HCT116 (cell line): Measurements from ENCODE around the gene KRI1. TPM values are rescaled to one million over a fixed set of nuclear protein-coding genes. Genes with fewer than 3 reads are reported as not detected.

ENCODE experiments used
- ATAC-seq: fragments of 200-7000 bp; cut with Tn5 transposase; 2 replicates; pipeline ENCODE4 v1.9.1; 2020; ENCODE audit warnings: mild to moderate bottlenecking, moderate library complexity
- BruUV-seq: library from RNA; stranded (reverse); fragments of 400-500 nt; replicated peaks from 2 replicates; lab custom pipeline; 2021; lab: Mats Ljungman, UMichigan
- CTCF ChIA-PET: fragments of 300-600 bp; sonication (Branson Sonifier 250); formaldehyde crosslinking; loops from one replicate; lab custom pipeline; 2021; ENCODE audit warnings: antibody characterized with exemption; lab: Charles Lee
- POLR2A ChIA-PET: fragments of 300-600, 350-600 bp; sonication (Branson Sonifier 250); formaldehyde crosslinking; loops from one replicate; lab custom pipeline; 2021; ENCODE audit warnings: antibody characterized with exemption; lab: Charles Lee
- RAD21 ChIA-PET, 2 experiments: fragments of 300-600 bp; sonication (Branson Sonifier 250); formaldehyde crosslinking; loops; one replicate each; lab custom pipeline; 2023; ENCODE audit warnings: low total read pairs in 2 of 2; ENCODE audit not compliant: uncharacterized antibody in 2 of 2, unreplicated experiment in 2 of 2, low non-redundant PET in 1 of 2; lab: Charles Lee
- DNase-seq: peaks from one replicate; pipeline ENCODE4 v3.0.0-alpha.2; 2010; ENCODE audit warnings: low read depth, low spot score
- H2AFZ ChIP-seq: fragments of 200-600 bp; shearing (Covaris generic), sonication (generic); 2 replicates; pipeline ENCODE4 v1.6.1; 2017; ENCODE audit warnings: low read depth, mixed run types, mixed read lengths, antibody characterized with exemption, low read length; ENCODE audit not compliant: poor library complexity, severe bottlenecking
- H3K27ac ChIP-seq: 2 replicates; pipeline ENCODE4 v1.5.1; 2012; ENCODE audit warnings: low read depth, low read length
- H3K27me3 ChIP-seq: fragments of 200-600 bp; sonication (generic); 2 replicates; pipeline ENCODE4 v1.6.1; 2016; ENCODE audit warnings: mixed run types, low read length, mixed read lengths; ENCODE audit not compliant: insufficient read depth
- H3K36me3 ChIP-seq, 2 experiments: fragments of 200-500 bp in 1 of 2; fragments of 200-600 bp in 1 of 2; sonication (Bioruptor generic) in 1 of 2; sonication (generic) in 1 of 2; 2 replicates each; pipeline versions ENCODE4 v1.5.1 to v1.6.1; 2014 to 2016; ENCODE audit warnings: low read length in 2 of 2, inconsistent platforms in 1 of 2, mixed read lengths in 1 of 2, mixed run types in 1 of 2; ENCODE audit not compliant: insufficient read depth in 2 of 2, control insufficient read depth in 1 of 2
- H3K4me1 ChIP-seq, 2 experiments: fragments of 200-600 bp in 1 of 2; sonication (generic) in 1 of 2; 2 replicates each; pipeline versions ENCODE4 v1.5.1 to v1.6.1; 2012 to 2017; ENCODE audit warnings: low read length in 2 of 2, inconsistent platforms in 1 of 2, mild to moderate bottlenecking in 1 of 2, mixed read lengths in 1 of 2, mixed run types in 1 of 2, moderate library complexity in 1 of 2; ENCODE audit not compliant: insufficient read depth in 2 of 2, control insufficient read depth in 1 of 2
- H3K4me2 ChIP-seq: fragments of 200-600 bp; sonication (generic); 2 replicates; pipeline ENCODE4 v1.6.1; 2017; ENCODE audit warnings: mixed run types, low read length, mixed read lengths
- H3K4me3 ChIP-seq, 2 experiments: fragments of 200-600 bp in 1 of 2; sonication (generic) in 1 of 2; replicated peaks in 1 of 2; 2 replicates each; pipeline ENCODE4 v1.5.1; 2011 to 2016; ENCODE audit warnings: low read length in 2 of 2, control low read depth in 1 of 2, low read depth in 1 of 2, mild to moderate bottlenecking in 1 of 2, mixed read lengths in 1 of 2, mixed run types in 1 of 2
- H3K79me2 ChIP-seq: fragments of 200-600 bp; sonication (generic); 2 replicates; pipeline ENCODE4 v1.6.1; 2017; ENCODE audit warnings: mild to moderate bottlenecking, mixed run types, low read length, moderate library complexity, mixed read lengths; ENCODE audit not compliant: insufficient read depth
- H3K9ac ChIP-seq: fragments of 200-600 bp; sonication (generic); 2 replicates; pipeline ENCODE4 v1.6.1; 2016; ENCODE audit warnings: low read length, mixed read lengths
- H3K9me2 ChIP-seq: fragments of 200-600 bp; sonication (generic), shearing (Covaris generic); 2 replicates; pipeline ENCODE4 v1.6.1; 2017; ENCODE audit warnings: mixed run types, mild to moderate bottlenecking, moderate library complexity; ENCODE audit not compliant: insufficient read depth
- H3K9me3 ChIP-seq, 2 experiments: fragments of 200-500 bp in 1 of 2; fragments of 200-600 bp in 1 of 2; sonication (Bioruptor generic) in 1 of 2; sonication (generic) in 1 of 2; 2 replicates each; pipeline ENCODE4 v1.6.1; 2014 to 2017; ENCODE audit warnings: low read length in 2 of 2, mixed read lengths in 2 of 2, inconsistent platforms in 1 of 2, low read depth in 1 of 2, mild to moderate bottlenecking in 1 of 2, mixed run types in 1 of 2, moderate library complexity in 1 of 2; ENCODE audit not compliant: control insufficient read depth in 1 of 2, insufficient read depth in 1 of 2
- H4K20me1 ChIP-seq: fragments of 200-600 bp; sonication (generic), shearing (Covaris generic); 2 replicates; pipeline ENCODE4 v1.6.1; 2017; ENCODE audit warnings: mixed run types, mild to moderate bottlenecking, moderate library complexity; ENCODE audit not compliant: insufficient read depth
- ATF3 ChIP-seq: IDR thresholded peaks from 2 replicates; pipeline ENCODE4 v1.6.1; 2012
- CEBPB ChIP-seq: IDR thresholded peaks from 2 replicates; pipeline ENCODE4 v1.6.1; 2012; ENCODE audit warnings: low read depth
- CTCF ChIP-seq, 3 experiments: fragments of 200-600 bp in 1 of 3; sonication (generic) in 1 of 3; IDR thresholded peaks in 2 of 3; conservative IDR thresholded peaks in 1 of 3; 2 replicates each; pipeline ENCODE4 v1.5.1; 2012 to 2017; ENCODE audit warnings: low read depth in 2 of 3, low read length in 2 of 3, antibody characterized with exemption in 1 of 3, borderline replicate concordance in 1 of 3, control low read depth in 1 of 3, mild to moderate bottlenecking in 1 of 3, mixed read lengths in 1 of 3, mixed run types in 1 of 3, moderate library complexity in 1 of 3; ENCODE audit not compliant: insufficient read depth in 1 of 3
- ELF1 ChIP-seq: IDR thresholded peaks from 2 replicates; pipeline ENCODE4 v1.6.1; 2012; ENCODE audit warnings: low read depth, borderline replicate concordance
- EZH2 ChIP-seq: fragments of 200-600 bp; sonication (generic); IDR thresholded peaks from 2 replicates; pipeline ENCODE4 v1.6.1; 2017; ENCODE audit warnings: antibody characterized with exemption, mixed run types
- FOSL1 ChIP-seq: IDR thresholded peaks from 2 replicates; pipeline ENCODE4 v1.6.1; 2012; ENCODE audit warnings: low read depth
- MAX ChIP-seq: IDR thresholded peaks from 2 replicates; pipeline ENCODE4 v1.6.1; 2012
- POLR2A ChIP-seq: IDR thresholded peaks from 2 replicates; pipeline ENCODE4 v1.7.0; 2011; ENCODE audit warnings: borderline replicate concordance; ENCODE audit not compliant: insufficient read depth, insufficient read length; ENCODE audit errors: extremely low read depth
- SIN3A ChIP-seq: IDR thresholded peaks from 2 replicates; pipeline ENCODE4 v1.6.1; 2012; ENCODE audit warnings: low read depth
- SP1 ChIP-seq: IDR thresholded peaks from 2 replicates; pipeline ENCODE4 v1.6.1; 2012; ENCODE audit warnings: low read depth
- SRF ChIP-seq: IDR thresholded peaks from 2 replicates; pipeline ENCODE4 v1.6.1; 2012; ENCODE audit warnings: low read depth
- TCF7L2 ChIP-seq: IDR thresholded peaks from 2 replicates; pipeline ENCODE4 v1.7.0; 2011; ENCODE audit warnings: borderline replicate concordance, inconsistent platforms; ENCODE audit not compliant: insufficient read depth, insufficient read length; ENCODE audit errors: extremely low read depth
- ZBTB33 ChIP-seq: IDR thresholded peaks from 2 replicates; pipeline ENCODE4 v1.6.1; 2011; ENCODE audit warnings: mild to moderate bottlenecking, low read length, moderate library complexity; ENCODE audit not compliant: insufficient replicate concordance; ENCODE audit errors: extremely low read depth
- ZFX ChIP-seq: fragments of 450-650 bp; IDR thresholded peaks from 2 replicates; pipeline ENCODE4 v1.6.1; 2017
- ZNF274 ChIP-seq: fragments of 200-500 bp; sonication (Bioruptor generic); IDR thresholded peaks from 2 replicates; pipeline ENCODE4 v1.6.1; 2014; ENCODE audit warnings: mild to moderate bottlenecking, low read depth, low read length, inconsistent platforms
- intact Hi-C: fragments of 100-400 bp; cut with micrococcal nuclease; formaldehyde crosslinking; loops from 2 replicates; pipeline ENCODE4 v1.10.0; 2022
- total RNA-seq: library from RNA; stranded (reverse); gene quantifications from one replicate; pipeline ENCODE4 v1.2.1, GENCODE V29; 2021; ENCODE audit not compliant: unreplicated experiment

Gene KRI1
- total RNA-seq, 1 experiment from 2014 or later = 44.0 TPM

- H3K27ac ChIP-seq = no peak overlapping the region
- CTCF ChIA-PET = interaction anchor here (0.9 kb wide), 1 partner anchor 9 kb away, joined by 3 read pairs; the partner anchor contains the start of gene S1PR5
- no peak overlapping the region for H3K9ac ChIP-seq
- TF ChIP-seq POLR2A (no peak), TCF7L2 (no peak), ZNF274 (no peak), CTCF (IDR thresholded peaks at IDR 0.05 in 2 of 3, conservative IDR thresholded peaks at IDR 0.05 in 1 of 3; ENCODE audit: borderline replicate concordance in 1 of 3, insufficient read depth in 1 of 3, low read depth in 2 of 3, low read length in 2 of 3) (no peak), MAX (no peak), ZFX (no peak), FOSL1 (no peak), ELF1 (no peak), EZH2 (no peak), CEBPB (no peak), ATF3 (no peak), SIN3A (no peak), SRF (no peak), ZBTB33 (no peak), SP1 (no peak)
- no peak overlapping the region for H3K4me3 ChIP-seq
- no TSS peak for BruUV-seq
- POLR2A ChIA-PET = interaction anchor here (0.7 kb wide), 1 partner anchor 10 kb away, joined by 3 read pairs; no protein-coding TSS in a partner anchor
- ATAC-seq = no peak
- H3K9me2 ChIP-seq = no peaks in the 10 kb centered on the region
- no peaks in the 10 kb centered on the region for H4K20me1 ChIP-seq
- no peak for DNase-seq
- no peaks in the 10 kb centered on the region for H3K79me2 ChIP-seq
- peaks cover 13 to 25% of the 10 kb centered on the region in 2 experiments for H3K4me1 ChIP-seq
- H2AFZ ChIP-seq = no peak overlapping the region
- H3K36me3 ChIP-seq = no peaks in the 10 kb centered on the region
- H3K9me3 ChIP-seq = no peaks in the 10 kb centered on the region
- RAD21 ChIA-PET = no interaction called here
- H3K4me2 ChIP-seq = no peak overlapping the region
- intact Hi-C loops = loop anchor here (5.0 kb wide), 1 partner anchor 34 kb away; the partner anchor contains the start of gene ATG4D
- H3K27me3 ChIP-seq = no peaks in the 10 kb centered on the region
These were observed 57.1 kb downstream of the KRI1 start for GRCh38 chr19:10508707-10509106.
